Left renal pelvis (tissue), 4 donors: ENCODE measurements around the gene NOS3. TPM values are rescaled to one million over a fixed set of nuclear protein-coding genes. Genes with fewer than 3 reads are reported as not detected.

Experiments
- DNase-seq, 4 donors: peaks; one replicate each; pipeline ENCODE4 v3.0.0-alpha.2; 2013; ENCODE audit warnings: low read depth in 4 of 4, low spot score in 3 of 4
- polyA plus RNA-seq, 4 donors: library from polyadenylated mRNA; unstranded; fragments of 120-200 nt; gene quantifications; one replicate each; pipeline ENCODE4 v1.2.1, GENCODE V29; 2013; ENCODE audit not compliant: insufficient read length in 4 of 4

NOS3 gene
- polyA plus RNA-seq, 4 donors, result 6.2 to 15.2 (median 8.5) TPM

- no peak for DNase-seq
Measured at GRCh38 chr7:150977382-150978125, 13.3 kb upstream of the NOS3 start.

GRCh38 chr7:150978126-150978789 lies 12.6 kb upstream of the NOS3 start, which contains the start of gene KCNH2:
Gene KCNH2 (minus strand): TSS chr7:150978321. CDS start chr7:150977913, 408 bp downstream.
- DNase-seq, result no peak

GRCh38 chr7:150979713-150980390 lies 11.0 kb upstream of the NOS3 start:
- DNase-seq, result no peak

GRCh38 chr7:150980663-150981062 lies 10.2 kb upstream of the NOS3 start:
- DNase-seq, result no peak

- DNase-seq, result no peak
Measured at GRCh38 chr7:150981644-150982043, 9.2 kb upstream of the NOS3 start.

GRCh38 chr7:150982351-150982750 lies 8.5 kb upstream of the NOS3 start:
- DNase-seq, result no peak

GRCh38 chr7:150983893-150984368 lies 6.9 kb upstream of the NOS3 start:
- DNase-seq, result no peak

- no peak for DNase-seq
Measured at GRCh38 chr7:150986099-150986512, 4.7 kb upstream of the NOS3 start.

- DNase-seq, result no peak
Measured at GRCh38 chr7:150986556-150986955, 4.3 kb upstream of the NOS3 start.

GRCh38 chr7:150988230-150989226 lies 2.3 kb upstream of the NOS3 start:
- no peak for DNase-seq

GRCh38 chr7:150989456-150989855 lies 1.4 kb upstream of the NOS3 start:
- DNase-seq, result no peak

GRCh38 chr7:150992051-150992640 lies 1.3 kb downstream of the NOS3 start:
- DNase-seq, result no peak

GRCh38 chr7:150992833-150993302 lies 2.1 kb downstream of the NOS3 start:
- no peak for DNase-seq

GRCh38 chr7:150993511-150993910 lies 2.7 kb downstream of the NOS3 start:
- no peak for DNase-seq

- DNase-seq, result no peak
Measured at GRCh38 chr7:150994141-150994837, 3.5 kb downstream of the NOS3 start.

GRCh38 chr7:150994838-150995510 lies 4.2 kb downstream of the NOS3 start:
- DNase-seq, result no peak

GRCh38 chr7:150996376-150997074 lies 5.7 kb downstream of the NOS3 start:
- no peak for DNase-seq

- no peak for DNase-seq
Measured at GRCh38 chr7:150997075-150997511, 6.3 kb downstream of the NOS3 start.
